NCI-H2227 treated with DMSO at 0.1 percent for 48 hours (cell line): ENCODE measurements around the gene PHF3.
A peak's percentile ranks its signal among the peaks of the same experiment; 100 is the strongest.

ENCODE experiments used
- DNase-seq: peaks from one replicate; lab custom pipeline; 2025; lab: John Stamatoyannopoulos, UW

PHF3 gene

GRCh38 chr6:63764318-63764916, 128.8 kb downstream of the PHF3 start:
- peak; percentile 4 for DNase-seq
